GM12878 (cell line): ENCODE data around the gene CLDN7. TPM values are rescaled to one million over a fixed set of nuclear protein-coding genes. Genes with fewer than 3 reads are reported as not detected.

ENCODE experiments used
- ASH2L ChIP-seq: fragments of 300-600, 200-600 bp; sonication (generic); IDR thresholded peaks from 2 replicates; pipeline ENCODE4 v1.6.1; 2017; ENCODE audit warnings: low read depth, mild to moderate bottlenecking, borderline replicate concordance
- ATF3 ChIP-seq: IDR thresholded peaks from 2 replicates; pipeline ENCODE4 v1.6.1; 2011; ENCODE audit warnings: low read depth, mild to moderate bottlenecking, low read length, moderate library complexity, borderline replicate concordance; ENCODE audit errors: extremely low read depth
- ATF7 ChIP-seq: fragments of 450-650 bp; IDR thresholded peaks from 2 replicates; pipeline ENCODE4 v1.6.1; 2016; ENCODE audit warnings: low read depth, mild to moderate bottlenecking
- BCL11A ChIP-seq: IDR thresholded peaks from 2 replicates; pipeline ENCODE4 v1.6.1; 2011; ENCODE audit warnings: low read depth, low read length
- BMI1 ChIP-seq: fragments of 450-650 bp; IDR thresholded peaks from 2 replicates; pipeline ENCODE4 v1.6.1; 2016; ENCODE audit warnings: mild to moderate bottlenecking, moderate library complexity, borderline replicate concordance
- CEBPB ChIP-seq, 2 experiments: fragments of 150-350 bp in 1 of 2; IDR thresholded peaks; 2 replicates each; pipeline ENCODE4 v1.6.1; 2012 to 2014; ENCODE audit warnings: low read depth in 2 of 2, low read length in 2 of 2, borderline replicate concordance in 1 of 2, inconsistent platforms in 1 of 2
- CREB1 ChIP-seq: IDR thresholded peaks from 2 replicates; pipeline ENCODE4 v1.6.1; 2012; ENCODE audit warnings: low read depth, mild to moderate bottlenecking, inconsistent platforms
- CTCF ChIP-seq, 3 experiments: IDR thresholded peaks in 2 of 3; conservative IDR thresholded peaks in 1 of 3; 2 replicates each; pipeline ENCODE4 v1.5.1; 2011; ENCODE audit warnings: low read depth in 3 of 3, low read length in 3 of 3, mild to moderate bottlenecking in 3 of 3, control low read depth in 2 of 3, moderate library complexity in 2 of 3, inconsistent platforms in 1 of 3, mixed read lengths in 1 of 3; ENCODE audit not compliant: control insufficient read depth in 2 of 3, insufficient read depth in 1 of 3; ENCODE audit errors: extremely low read depth in 1 of 3
- EED ChIP-seq: sonication (generic); IDR thresholded peaks from 2 replicates; pipeline ENCODE4 v1.6.1; 2016; ENCODE audit warnings: antibody characterized with exemption, low read depth
- EGR1 ChIP-seq, 2 experiments: IDR thresholded peaks; 1 replicate in 1 of 2; 2 replicates in 1 of 2; pipeline ENCODE4 v1.6.1; 2011 to 2012; ENCODE audit warnings: low read depth in 2 of 2, low read length in 2 of 2, borderline replicate concordance in 1 of 2, mild to moderate bottlenecking in 1 of 2, moderate library complexity in 1 of 2
- EZH2 ChIP-seq: IDR thresholded peaks from 2 replicates; pipeline ENCODE4 v1.6.1; 2012; ENCODE audit warnings: low read depth, mild to moderate bottlenecking, control low read depth, inconsistent platforms, low read length, borderline replicate concordance; ENCODE audit not compliant: control insufficient read depth
- HDGF ChIP-seq: fragments of 450-650 bp; IDR thresholded peaks from 2 replicates; pipeline ENCODE4 v1.6.1; 2016; ENCODE audit warnings: antibody characterized with exemption
- MAX ChIP-seq: IDR thresholded peaks from 2 replicates; pipeline ENCODE4 v1.6.1; 2012; ENCODE audit warnings: low read depth, low read length, improper control_type of control experiment
- MYC ChIP-seq: IDR thresholded peaks from 2 replicates; pipeline ENCODE4 v1.6.1; 2011; ENCODE audit warnings: mild to moderate bottlenecking, low read length, moderate library complexity, inconsistent platforms; ENCODE audit not compliant: insufficient read depth, insufficient replicate concordance, insufficient read length, severe bottlenecking
- NRF1 ChIP-seq: conservative IDR thresholded peaks from 2 replicates; pipeline ENCODE4 v1.6.1; 2011; ENCODE audit warnings: mild to moderate bottlenecking, low read depth, low read length, improper control_type of control experiment
- POU2F2 ChIP-seq: IDR thresholded peaks from 3 replicates; pipeline ENCODE4 v1.6.1; 2011; ENCODE audit warnings: low read depth, mild to moderate bottlenecking, low read length, borderline replicate concordance
- RAD21 ChIP-seq: IDR thresholded peaks from 2 replicates; pipeline ENCODE4 v1.6.1; 2011; ENCODE audit warnings: mild to moderate bottlenecking, low read depth, low read length, moderate library complexity; ENCODE audit not compliant: insufficient read depth
- RBBP5 ChIP-seq: fragments of 200-600 bp; sonication (generic); conservative IDR thresholded peaks from 2 replicates; pipeline ENCODE4 v1.6.1; 2016
- SRF ChIP-seq, 2 experiments: IDR thresholded peaks; 2 replicates each; pipeline ENCODE4 v1.6.1; 2011; ENCODE audit warnings: low read depth in 2 of 2, low read length in 2 of 2, mild to moderate bottlenecking in 1 of 2, moderate library complexity in 1 of 2
- STAT3 ChIP-seq: IDR thresholded peaks from 2 replicates; pipeline ENCODE4 v1.6.1; 2011; ENCODE audit warnings: low read depth, low read length, improper control_type of control experiment
- TBL1XR1 ChIP-seq: IDR thresholded peaks from 2 replicates; pipeline ENCODE4 v1.6.1; 2012; ENCODE audit warnings: low read depth, low read length, improper control_type of control experiment
- YBX1 ChIP-seq: fragments of 450-650 bp; IDR thresholded peaks from 2 replicates; pipeline ENCODE4 v1.6.1; 2016; ENCODE audit warnings: antibody characterized with exemption
- ZBTB11 ChIP-seq: fragments of 450-650 bp; formaldehyde crosslinking; IDR thresholded peaks from 2 replicates; pipeline ENCODE4 v1.5.0; 2022; ENCODE audit warnings: mild to moderate bottlenecking, missing genetic modification characterization
- polyA plus RNA-seq, 11 experiments: library from polyadenylated mRNA; depleted of rRNA in 4 of 11; unstranded in 6 of 11; stranded (reverse) in 5 of 11; fragments of >200 nt; fragmentation: Nextera tagmentation in 4 of 11; fragmentation: Illumina TruSeq in 1 of 11; extraction: Ambion mirVana in 4 of 11; extraction: Trizol in 1 of 11; gene quantifications; 1 replicate in 1 of 11; 2 replicates in 10 of 11; pipeline versions ENCODE4 v1.2.1 to v1.2.3, GENCODE V29; 2011 to 2016; ENCODE audit warnings: inconsistent platforms in 2 of 11, missing spikeins in 2 of 11, low read depth in 1 of 11
- total RNA-seq, 4 experiments: library from RNA; depleted of rRNA in 3 of 4; stranded (reverse); fragments of >200 nt in 3 of 4; fragmentation: Illumina TruSeq in 1 of 4; extraction: Trizol in 1 of 4; gene quantifications; 2 replicates each; pipeline versions ENCODE4 v1.2.1 to v1.2.3, GENCODE V29; 2013 to 2021

Gene CLDN7
- total and polyA plus RNA-seq, 10 of the 15 experiments (the other 5 are each of a cell fraction or from before 2014, with no cell fraction given) = 0.19 to 1.3 (median 0.36) TPM; not detected in 5

- TF ChIP-seq MYC = no peak
- TF ChIP-seq BCL11A = no peak
- no peak for TF ChIP-seq STAT3
- TF ChIP-seq YBX1 = no peak
- peak in 1 of 2 experiments; percentile 27; a peak in 1 of 3 replicates for TF ChIP-seq EGR1 (IDR thresholded peaks at IDR 0.05; ENCODE audit: borderline replicate concordance in 1 of 2, low read depth in 2 of 2, low read length in 2 of 2)
- no peak for TF ChIP-seq MAX
- TF ChIP-seq ZBTB11 (CRISPR knock-in tag) = 0 out of 2 replicates have a peak, but pooled peaks have one; percentile 23
- TF ChIP-seq RAD21 = no peak
- TF ChIP-seq ASH2L = no peak
- TF ChIP-seq ATF3 = peak; percentile 49; the same call in 1 of the 2 replicates
- TF ChIP-seq NRF1 = peak; percentile 94
- no peak for TF ChIP-seq RBBP5
- no peak for TF ChIP-seq BMI1
- peak; percentile 74; the same call in 1 of the 2 replicates for TF ChIP-seq CREB1
- no peak for TF ChIP-seq CEBPB (IDR thresholded peaks at IDR 0.05; ENCODE audit: borderline replicate concordance in 1 of 2, low read depth in 2 of 2, low read length in 2 of 2)
- no peak for TF ChIP-seq CTCF (IDR thresholded peaks at IDR 0.05 in 2 of 3, conservative IDR thresholded peaks at IDR 0.05 in 1 of 3; ENCODE audit: control insufficient read depth in 2 of 3, extremely low read depth in 1 of 3, insufficient read depth in 1 of 3, low read depth in 3 of 3, low read length in 3 of 3)
- peak; percentile 51 for TF ChIP-seq EED
- TF ChIP-seq TBL1XR1 = peak; percentile 25; the same call in 1 of the 2 replicates
- peak; percentile 87; the same call in 1 of the 2 replicates for TF ChIP-seq HDGF
- no peak for TF ChIP-seq EZH2
- peak; percentile 50 for TF ChIP-seq ATF7
- TF ChIP-seq SRF (IDR thresholded peaks at IDR 0.05; ENCODE audit: low read depth in 2 of 2, low read length in 2 of 2) = 0 out of 4 replicates have a peak, but pooled peaks of 1 of the 2 experiments have one; percentile 40
- 0 out of 3 replicates have a peak, but pooled peaks have one; percentile 35 for TF ChIP-seq POU2F2
Measured at GRCh38 chr17:7239091-7240027, 22.9 kb downstream of the CLDN7 start, which contains the start of gene PHF23 (continued).
